ENCODE measurements around the gene EDC4. TPM values are rescaled to one million over a fixed set of nuclear protein-coding genes. Genes with fewer than 3 reads are reported as not detected.

Gene EDC4
- total and polyA plus RNA-seq, 9 donors, result 29.8 to 65.3 (median 48.7) TPM

DNA sequence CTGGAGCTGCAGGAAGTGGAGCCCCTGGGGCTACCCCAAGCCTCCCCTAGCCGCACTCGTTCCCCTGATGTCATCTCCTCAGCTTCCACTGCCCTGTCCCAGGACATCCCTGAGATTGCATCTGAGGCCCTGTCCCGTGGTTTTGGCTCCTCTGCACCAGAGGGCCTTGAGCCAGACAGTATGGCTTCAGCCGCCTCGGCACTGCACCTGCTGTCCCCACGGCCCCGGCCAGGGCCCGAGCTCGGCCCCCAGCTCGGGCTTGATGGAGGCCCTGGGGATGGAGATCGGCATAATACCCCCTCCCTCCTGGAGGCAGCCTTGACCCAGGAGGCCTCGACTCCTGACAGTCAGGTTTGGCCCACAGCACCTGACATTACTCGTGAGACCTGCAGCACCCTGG is 7.7 kb downstream of the EDC4 start:
- DNase-seq, result no peak
- no peaks in the 10 kb centered on the region for H3K9me3 ChIP-seq
- intact Hi-C loops (cut with DNase I), result loop anchor here in 3 of 4 donors (5.0 kb wide), 1 partner anchor 47 kb away; no protein-coding TSS in a partner anchor
- no peaks in the 10 kb centered on the region for H3K27me3 ChIP-seq
- no peak overlapping the region for H3K27ac ChIP-seq
- WGBS, 3 donors, result 88 to 93% (median 88%) methylated on average over 12 to 13 of the region's 13 CpGs
- H3K36me3 ChIP-seq, result no peaks in the 10 kb centered on the region
- TF ChIP-seq, protein P1, sequence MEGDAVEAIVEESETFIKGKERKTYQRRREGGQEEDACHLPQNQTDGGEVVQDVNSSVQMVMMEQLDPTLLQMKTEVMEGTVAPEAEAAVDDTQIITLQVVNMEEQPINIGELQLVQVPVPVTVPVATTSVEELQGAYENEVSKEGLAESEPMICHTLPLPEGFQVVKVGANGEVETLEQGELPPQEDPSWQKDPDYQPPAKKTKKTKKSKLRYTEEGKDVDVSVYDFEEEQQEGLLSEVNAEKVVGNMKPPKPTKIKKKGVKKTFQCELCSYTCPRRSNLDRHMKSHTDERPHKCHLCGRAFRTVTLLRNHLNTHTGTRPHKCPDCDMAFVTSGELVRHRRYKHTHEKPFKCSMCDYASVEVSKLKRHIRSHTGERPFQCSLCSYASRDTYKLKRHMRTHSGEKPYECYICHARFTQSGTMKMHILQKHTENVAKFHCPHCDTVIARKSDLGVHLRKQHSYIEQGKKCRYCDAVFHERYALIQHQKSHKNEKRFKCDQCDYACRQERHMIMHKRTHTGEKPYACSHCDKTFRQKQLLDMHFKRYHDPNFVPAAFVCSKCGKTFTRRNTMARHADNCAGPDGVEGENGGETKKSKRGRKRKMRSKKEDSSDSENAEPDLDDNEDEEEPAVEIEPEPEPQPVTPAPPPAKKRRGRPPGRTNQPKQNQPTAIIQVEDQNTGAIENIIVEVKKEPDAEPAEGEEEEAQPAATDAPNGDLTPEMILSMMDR (IDR thresholded peaks at IDR 0.05), result no peak
- TF ChIP-seq EP300 (IDR thresholded peaks at IDR 0.05) (no peak), POLR2A (IDR thresholded peaks at IDR 0.05) (no peak)
- no peak overlapping the region for H3K4me3 ChIP-seq
- H3K4me1 ChIP-seq (ENCODE audit: insufficient read depth), result peaks cover 6% of the 10 kb centered on the region

DNA sequence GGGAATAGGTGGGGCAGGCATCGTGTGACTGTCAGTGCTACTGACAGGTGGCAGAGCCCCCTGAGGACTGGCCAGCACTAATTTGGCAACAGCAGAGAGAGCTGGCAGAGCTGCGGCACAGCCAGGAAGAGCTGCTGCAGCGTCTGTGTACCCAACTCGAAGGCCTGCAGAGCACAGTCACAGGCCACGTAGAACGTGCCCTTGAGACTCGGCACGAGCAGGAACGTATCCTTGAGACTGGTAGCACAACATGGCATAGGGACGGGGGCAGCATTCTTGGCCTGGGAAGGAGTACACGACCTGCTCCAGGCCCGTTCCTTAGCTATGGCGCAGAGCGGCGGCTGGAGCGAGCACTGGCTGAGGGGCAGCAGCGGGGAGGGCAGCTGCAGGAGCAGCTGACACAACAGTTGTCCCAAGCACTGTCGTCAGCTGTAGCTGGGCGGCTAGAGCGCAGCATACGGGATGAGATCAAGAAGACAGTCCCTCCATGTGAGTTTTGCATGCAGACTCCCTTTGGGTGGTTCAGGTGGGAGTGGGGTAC is 8.8 kb downstream of the EDC4 start:
- WGBS, 3 donors, result 84 to 92% (median 87%) methylated on average over 21 of the region's 21 CpGs
- no peaks in the 10 kb centered on the region for H3K36me3 ChIP-seq
- H3K27ac ChIP-seq, result no peak overlapping the region

DNA sequence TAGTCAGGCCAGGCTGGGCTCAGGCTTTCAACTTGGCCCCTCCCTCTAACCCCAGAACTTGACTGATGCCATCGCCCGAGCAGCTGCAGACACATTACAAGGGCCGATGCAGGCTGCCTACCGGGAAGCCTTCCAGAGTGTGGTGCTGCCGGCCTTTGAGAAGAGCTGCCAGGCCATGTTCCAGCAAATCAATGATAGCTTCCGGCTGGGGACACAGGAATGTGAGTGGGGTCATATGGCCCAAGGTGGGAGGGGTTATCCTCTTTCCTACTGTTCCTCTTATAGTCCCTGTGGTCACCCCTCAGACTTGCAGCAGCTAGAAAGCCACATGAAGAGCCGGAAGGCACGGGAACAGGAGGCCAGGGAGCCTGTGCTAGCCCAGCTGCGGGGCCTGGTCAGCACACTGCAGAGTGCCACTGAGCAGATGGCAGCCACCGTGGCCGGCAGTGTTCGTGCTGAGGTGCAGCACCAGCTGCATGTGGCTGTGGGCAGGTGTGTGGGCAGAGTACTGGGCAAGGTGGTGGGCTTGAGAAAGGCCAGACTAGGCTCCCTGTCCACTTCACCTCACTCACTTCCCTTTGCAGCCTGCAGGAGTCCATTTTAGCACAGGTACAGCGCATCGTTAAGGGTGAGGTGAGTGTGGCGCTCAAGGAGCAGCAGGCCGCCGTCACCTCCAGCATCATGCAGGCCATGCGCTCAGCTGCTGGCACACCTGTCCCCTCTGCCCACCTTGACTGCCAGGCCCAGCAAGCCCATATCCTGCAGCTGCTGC is 9.7 kb downstream of the EDC4 start:
- no peaks in the 10 kb centered on the region for H3K27me3 ChIP-seq
- H3K4me1 ChIP-seq (ENCODE audit: insufficient read depth), result peaks cover 6% of the 10 kb centered on the region
- H3K4me3 ChIP-seq, result no peak overlapping the region
- no peak for DNase-seq
- H3K9me3 ChIP-seq, result no peaks in the 10 kb centered on the region
- TF ChIP-seq POLR2A (IDR thresholded peaks at IDR 0.05) (no peak), EP300 (IDR thresholded peaks at IDR 0.05) (no peak)
- TF ChIP-seq, protein P1 (IDR thresholded peaks at IDR 0.05), result no peak
- H3K27ac ChIP-seq, result no peak overlapping the region
- 59 to 70% (median 60%) methylated on average over 18 of the region's 18 CpGs for WGBS, 3 donors
- intact Hi-C loops (cut with DNase I), result loop anchor here in 3 of 4 donors (5.0 kb wide), 1 partner anchor 45 kb away; no protein-coding TSS in a partner anchor
- no peaks in the 10 kb centered on the region for H3K36me3 ChIP-seq

More for the DNA sequence above, 8.8 kb downstream of the EDC4 start:
- intact Hi-C loops (cut with DNase I), result loop anchor here in 3 of 4 donors (5.0 kb wide), 1 partner anchor 46 kb away; no protein-coding TSS in a partner anchor
- no peak for DNase-seq
- Histone ChIP-seq H3K4me1 (ENCODE audit: insufficient read depth) (peaks cover 6% of the 10 kb centered on the region), H3K9me3 (no peaks in the 10 kb centered on the region), H3K4me3 (no peak overlapping the region), H3K27me3 (no peaks in the 10 kb centered on the region)
- TF ChIP-seq EP300 (IDR thresholded peaks at IDR 0.05), result no peak
- no peak for TF ChIP-seq POLR2A (IDR thresholded peaks at IDR 0.05)
- TF ChIP-seq, protein P1 (IDR thresholded peaks at IDR 0.05), result no peak

DNA sequence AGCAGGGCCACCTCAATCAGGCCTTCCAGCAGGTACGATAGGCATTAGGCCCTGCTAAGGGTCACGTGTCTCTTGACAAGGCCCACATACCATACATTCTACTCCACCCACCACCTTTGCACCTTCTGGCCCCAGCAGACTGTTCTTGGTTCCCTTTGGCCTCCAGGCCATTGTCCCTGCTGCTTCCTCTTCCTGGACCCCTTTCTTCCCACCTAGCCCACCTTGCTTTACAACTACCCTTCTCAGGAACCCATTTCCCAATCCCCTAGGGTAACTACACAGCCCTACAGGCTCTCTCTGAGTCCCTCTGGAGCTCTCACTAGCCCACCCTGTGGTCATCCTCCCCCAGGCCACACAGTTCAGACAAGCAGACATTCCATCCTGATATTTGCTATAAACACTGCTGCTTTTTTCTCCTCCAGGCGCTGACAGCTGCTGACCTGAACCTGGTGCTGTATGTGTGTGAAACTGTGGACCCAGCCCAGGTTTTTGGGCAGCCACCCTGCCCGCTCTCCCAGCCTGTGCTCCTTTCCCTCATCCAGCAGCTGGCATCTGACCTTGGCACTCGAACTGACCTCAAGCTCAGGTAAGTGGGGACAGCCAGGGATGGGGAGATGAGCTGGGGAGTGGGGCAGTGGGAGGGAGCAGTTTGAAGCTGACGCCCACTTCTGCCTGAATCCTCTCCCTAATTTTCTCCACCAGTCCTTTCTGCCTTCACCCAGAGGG is 10.5 kb downstream of the EDC4 start:
- intact Hi-C loops (cut with DNase I), result loop anchor here in 3 of 4 donors (5.0 kb wide), 1 partner anchor 44 kb away; no protein-coding TSS in a partner anchor
- peak overlapping the region in 1 of 2 donors; percentile 11 for H3K27ac ChIP-seq
- DNase-seq, result no peak

More for the DNA sequence above, 10.5 kb downstream of the EDC4 start:
- H3K27me3 ChIP-seq, result no peaks in the 10 kb centered on the region
- H3K9me3 ChIP-seq, result no peaks in the 10 kb centered on the region
- no peak overlapping the region for H3K4me3 ChIP-seq
- 39 to 50% (median 43%) methylated on average over 6 of the region's 6 CpGs for WGBS, 3 donors
- no peaks in the 10 kb centered on the region for H3K36me3 ChIP-seq
- TF ChIP-seq, protein P1 (IDR thresholded peaks at IDR 0.05), result no peak
- TF ChIP-seq EP300 (IDR thresholded peaks at IDR 0.05), result no peak
- TF ChIP-seq POLR2A (IDR thresholded peaks at IDR 0.05), result no peak
- H3K4me1 ChIP-seq (ENCODE audit: insufficient read depth), result peaks cover 6% of the 10 kb centered on the region

Measured in ovary (tissue), 9 donors.